Measurements from ENCODE around the gene NRXN3.

Gene NRXN3

DNA sequence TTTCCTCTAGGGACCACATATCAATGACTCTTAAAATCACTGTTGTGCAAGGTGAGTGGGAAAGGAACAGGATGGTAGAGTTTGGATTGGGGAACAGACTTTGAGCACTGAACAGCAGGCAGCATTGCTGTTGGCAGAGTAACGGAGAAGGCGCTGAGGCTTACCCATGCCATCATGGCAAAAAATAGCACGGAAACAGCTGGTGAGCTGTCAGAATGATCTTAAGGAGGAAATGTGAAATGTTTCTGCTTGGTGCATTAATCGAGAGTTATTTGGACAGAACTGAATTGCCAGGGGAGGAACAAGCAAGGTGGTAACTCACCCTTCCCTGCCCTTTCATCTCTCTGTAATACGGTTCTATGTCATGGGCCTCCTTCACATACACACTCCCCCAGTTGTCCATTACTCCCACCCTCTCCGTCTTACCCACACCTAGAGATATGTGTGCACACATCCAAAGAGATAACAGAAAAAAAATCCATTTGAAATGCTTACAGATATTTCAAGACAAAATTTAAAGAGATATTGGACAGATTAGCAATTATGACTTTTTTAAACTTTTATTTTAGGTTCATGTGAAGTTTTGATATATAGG is 1468.6 kb downstream of the NRXN3 start:
- DNase-seq (ENCODE audit: low read depth) = no peak
- no peak for TF ChIP-seq CTCF (conservative IDR thresholded peaks at IDR 0.05; ENCODE audit: low read depth, low read length)
- no peak overlapping the region for H3K4me3 ChIP-seq (ENCODE audit: low read length)

GRCh38 chr14:79639613-79640012 is 1469.4 kb downstream of the NRXN3 start:
- no peak overlapping the region for H3K4me3 ChIP-seq (ENCODE audit: low read length)
- TF ChIP-seq CTCF (conservative IDR thresholded peaks at IDR 0.05; ENCODE audit: low read depth, low read length) = no peak
- DNase-seq (ENCODE audit: low read depth) = no peak

- TF ChIP-seq CTCF (conservative IDR thresholded peaks at IDR 0.05; ENCODE audit: low read depth, low read length) = no peak
- no peak overlapping the region for H3K4me3 ChIP-seq (ENCODE audit: low read length)
- DNase-seq (ENCODE audit: low read depth) = no peak
These were observed 1471.2 kb downstream of the NRXN3 start for GRCh38 chr14:79641371-79641770.

DNA sequence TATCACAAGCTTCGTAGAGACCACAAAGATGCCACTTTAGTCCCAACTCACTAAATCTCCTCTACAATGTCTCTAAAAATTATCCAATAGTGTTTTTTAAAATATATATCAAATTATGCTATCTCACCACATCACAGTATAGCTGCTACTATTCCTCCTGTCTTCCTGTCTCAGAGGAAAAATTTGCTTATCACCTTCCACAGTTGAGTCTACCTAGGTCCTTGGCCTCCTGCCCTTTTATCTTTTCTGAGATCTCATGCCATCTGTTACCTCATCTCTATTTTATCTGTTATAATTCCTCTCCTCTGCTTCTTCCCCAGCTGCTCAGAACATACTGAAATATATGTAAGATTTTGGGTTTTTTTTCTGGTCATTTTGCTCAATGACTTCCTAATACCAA is 1473.0 kb downstream of the NRXN3 start:
- TF ChIP-seq CTCF (conservative IDR thresholded peaks at IDR 0.05; ENCODE audit: low read depth, low read length) = no peak
- DNase-seq (ENCODE audit: low read depth) = no peak
- no peak overlapping the region for H3K4me3 ChIP-seq (ENCODE audit: low read length)

GRCh38 chr14:79645753-79646362 is 1475.7 kb downstream of the NRXN3 start:
- TF ChIP-seq CTCF (conservative IDR thresholded peaks at IDR 0.05; ENCODE audit: low read depth, low read length) = no peak
- H3K4me3 ChIP-seq (ENCODE audit: low read length) = no peak overlapping the region

GRCh38 chr14:79649856-79650255 is 1479.7 kb downstream of the NRXN3 start:
- no peak for TF ChIP-seq CTCF (conservative IDR thresholded peaks at IDR 0.05; ENCODE audit: low read depth, low read length)
- DNase-seq (ENCODE audit: low read depth) = no peak

More at GRCh38 chr14:79645753-79646362, 1475.7 kb downstream of the NRXN3 start:
- DNase-seq (ENCODE audit: low read depth) = no peak

More at GRCh38 chr14:79649856-79650255, 1479.7 kb downstream of the NRXN3 start:
- no peak overlapping the region for H3K4me3 ChIP-seq (ENCODE audit: low read length)
